IPS DF 4.7 (cell line): ENCODE results near the gene PTCD1.

ENCODE experiments used
- DNase-seq: peaks from one replicate; pipeline ENCODE4 v3.0.0-alpha.2; 2013; ENCODE audit warnings: low spot score; ENCODE audit errors: extremely low read depth

PTCD1 gene

DNA sequence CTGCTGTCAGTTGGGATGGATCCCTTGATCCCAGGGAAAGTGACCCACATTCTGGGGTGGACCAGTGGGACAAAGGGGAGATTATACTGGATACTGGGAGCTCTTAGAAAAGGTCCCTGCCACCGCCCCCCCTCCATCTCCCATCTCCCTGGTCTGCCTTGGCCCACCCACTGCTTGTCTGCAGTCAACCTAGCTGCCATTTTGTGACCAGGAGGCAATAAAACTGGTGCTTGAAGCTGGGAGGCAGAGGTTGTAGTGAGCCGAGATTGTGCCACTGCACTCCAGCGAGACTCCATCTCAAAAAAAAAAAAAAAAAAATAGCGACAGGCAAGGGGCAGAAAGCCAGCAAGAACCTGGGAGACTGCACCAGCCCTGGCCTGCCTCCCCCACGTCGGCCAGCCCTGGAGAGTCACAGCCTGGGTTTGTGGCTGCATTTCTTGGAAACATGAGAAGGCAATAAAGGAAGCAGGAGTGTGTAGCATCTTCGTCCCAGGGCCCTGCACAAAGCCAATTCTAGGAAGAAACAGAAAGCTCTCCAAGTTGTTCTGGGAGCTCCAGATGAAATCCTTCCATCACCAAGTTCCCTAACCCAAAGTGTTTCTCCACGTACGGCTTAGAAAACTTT, 68.7 kb downstream of the PTCD1 start:
- DNase-seq = no peak

- DNase-seq = no peak
These were observed 69.7 kb downstream of the PTCD1 start for GRCh38 chr7:99368750-99369389.
